ENCODE measurements around the gene PSMB2. TPM values are rescaled to one million over a fixed set of nuclear protein-coding genes. Genes with fewer than 3 reads are reported as not detected.

The PSMB2 gene
- total RNA-seq, 1 donor, result 18.5 TPM

DNA sequence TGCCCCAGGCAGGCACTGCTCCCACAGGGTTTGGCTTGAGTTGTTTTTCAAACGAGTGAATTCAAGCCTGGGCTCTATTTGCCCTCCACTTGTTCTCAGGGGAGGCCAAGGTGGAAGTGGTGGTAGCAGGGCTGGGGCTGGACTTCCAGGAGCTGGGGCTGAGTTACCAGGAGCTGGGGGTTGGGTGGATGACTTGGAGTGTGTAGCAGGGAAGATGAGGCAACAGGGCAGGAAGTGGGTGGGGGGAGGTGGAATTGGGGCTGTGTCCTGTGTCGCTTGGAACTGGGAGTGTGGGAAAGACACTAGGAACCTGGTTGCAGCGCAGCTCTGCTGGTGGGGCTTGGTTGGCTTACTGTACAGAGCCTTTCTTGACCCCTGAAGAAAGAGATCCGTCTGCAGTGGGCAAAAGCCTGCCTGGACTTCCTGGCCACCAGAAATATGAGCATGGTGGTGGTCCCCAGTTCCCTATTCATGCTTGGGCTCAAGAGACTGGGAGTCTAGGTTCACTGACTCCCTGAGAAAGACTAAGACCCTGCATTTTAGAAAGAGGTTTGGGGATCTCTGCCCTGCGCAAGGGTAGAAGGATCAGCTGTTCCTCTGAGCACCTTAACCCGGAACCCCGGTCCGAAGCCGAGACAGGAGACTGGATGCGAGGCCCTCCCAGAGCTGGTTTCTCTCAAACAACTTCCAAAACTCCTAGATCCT is 65.1 kb downstream of the PSMB2 start:
- Histone ChIP-seq H3K9me3 (ENCODE audit: low read depth, low read length) (no peaks in the 10 kb centered on the region), H3K27me3 (ENCODE audit: insufficient read depth, low read length) (peaks cover 3% of the 10 kb centered on the region), H3K4me3 (ENCODE audit: insufficient read depth, low read length) (no peak overlapping the region), H2AFZ (ENCODE audit: low read length) (no peak overlapping the region), H3K4me1 (ENCODE audit: insufficient read depth, low read length) (peaks cover 8% of the 10 kb centered on the region), H3K4me2 (ENCODE audit: insufficient read depth, low read length) (no peak overlapping the region), H3K27ac (ENCODE audit: low read depth, low read length) (no peak overlapping the region), H4K20me1 (ENCODE audit: insufficient read depth, low read length) (no peaks in the 10 kb centered on the region), H3K36me3 (ENCODE audit: insufficient read depth, low read length) (no peaks in the 10 kb centered on the region), H3K79me2 (ENCODE audit: insufficient read depth, low read length) (no peaks in the 10 kb centered on the region)
- TF ChIP-seq, protein P1, sequence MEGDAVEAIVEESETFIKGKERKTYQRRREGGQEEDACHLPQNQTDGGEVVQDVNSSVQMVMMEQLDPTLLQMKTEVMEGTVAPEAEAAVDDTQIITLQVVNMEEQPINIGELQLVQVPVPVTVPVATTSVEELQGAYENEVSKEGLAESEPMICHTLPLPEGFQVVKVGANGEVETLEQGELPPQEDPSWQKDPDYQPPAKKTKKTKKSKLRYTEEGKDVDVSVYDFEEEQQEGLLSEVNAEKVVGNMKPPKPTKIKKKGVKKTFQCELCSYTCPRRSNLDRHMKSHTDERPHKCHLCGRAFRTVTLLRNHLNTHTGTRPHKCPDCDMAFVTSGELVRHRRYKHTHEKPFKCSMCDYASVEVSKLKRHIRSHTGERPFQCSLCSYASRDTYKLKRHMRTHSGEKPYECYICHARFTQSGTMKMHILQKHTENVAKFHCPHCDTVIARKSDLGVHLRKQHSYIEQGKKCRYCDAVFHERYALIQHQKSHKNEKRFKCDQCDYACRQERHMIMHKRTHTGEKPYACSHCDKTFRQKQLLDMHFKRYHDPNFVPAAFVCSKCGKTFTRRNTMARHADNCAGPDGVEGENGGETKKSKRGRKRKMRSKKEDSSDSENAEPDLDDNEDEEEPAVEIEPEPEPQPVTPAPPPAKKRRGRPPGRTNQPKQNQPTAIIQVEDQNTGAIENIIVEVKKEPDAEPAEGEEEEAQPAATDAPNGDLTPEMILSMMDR (IDR thresholded peaks at IDR 0.05; ENCODE audit: extremely low read depth, low read depth, low read length), result no peak
- DNase-seq (ENCODE audit: insufficient read length, low spot score, missing footprints), result peak; percentile 90

DNA sequence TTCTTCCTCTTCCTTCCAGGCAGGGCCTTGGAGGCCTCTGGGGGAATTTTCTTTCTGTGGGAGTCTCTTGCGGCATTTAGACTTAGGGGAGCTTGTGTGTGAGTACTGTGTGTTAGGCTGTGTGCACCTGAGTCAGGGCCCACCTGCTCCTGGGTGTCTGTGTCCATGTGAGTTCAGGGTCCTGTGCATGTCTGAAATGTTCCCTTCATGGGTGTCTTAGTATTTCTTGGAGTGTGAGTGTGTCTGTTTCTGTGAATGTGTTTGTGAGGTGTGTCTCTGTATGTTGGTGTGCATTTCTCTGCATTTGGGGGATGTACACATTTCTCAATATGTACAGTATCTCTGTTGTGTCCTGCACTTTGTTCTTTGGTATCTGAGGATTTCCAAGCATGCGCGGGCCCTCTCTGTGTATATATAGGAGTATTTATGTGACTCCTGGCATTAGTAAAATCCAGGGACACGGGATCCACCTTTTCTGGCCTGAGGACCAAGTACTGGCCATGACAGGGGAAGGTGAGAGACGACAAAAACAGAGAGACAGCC is 65.8 kb downstream of the PSMB2 start:
- Histone ChIP-seq H3K27me3 (ENCODE audit: insufficient read depth, low read length) (peaks cover 3% of the 10 kb centered on the region), H3K4me1 (ENCODE audit: insufficient read depth, low read length) (peaks cover 9% of the 10 kb centered on the region), H4K20me1 (ENCODE audit: insufficient read depth, low read length) (no peaks in the 10 kb centered on the region), H3K4me3 (ENCODE audit: insufficient read depth, low read length) (no peak overlapping the region), H3K79me2 (ENCODE audit: insufficient read depth, low read length) (no peaks in the 10 kb centered on the region), H2AFZ (ENCODE audit: low read length) (no peak overlapping the region), H3K4me2 (ENCODE audit: insufficient read depth, low read length) (no peak overlapping the region), H3K9me3 (ENCODE audit: low read depth, low read length) (no peaks in the 10 kb centered on the region), H3K36me3 (ENCODE audit: insufficient read depth, low read length) (no peaks in the 10 kb centered on the region), H3K27ac (ENCODE audit: low read depth, low read length) (no peak overlapping the region)
- TF ChIP-seq, protein P1 (IDR thresholded peaks at IDR 0.05; ENCODE audit: extremely low read depth, low read depth, low read length), result no peak
- DNase-seq (ENCODE audit: insufficient read length, low spot score, missing footprints), result peak; percentile 84

DNA sequence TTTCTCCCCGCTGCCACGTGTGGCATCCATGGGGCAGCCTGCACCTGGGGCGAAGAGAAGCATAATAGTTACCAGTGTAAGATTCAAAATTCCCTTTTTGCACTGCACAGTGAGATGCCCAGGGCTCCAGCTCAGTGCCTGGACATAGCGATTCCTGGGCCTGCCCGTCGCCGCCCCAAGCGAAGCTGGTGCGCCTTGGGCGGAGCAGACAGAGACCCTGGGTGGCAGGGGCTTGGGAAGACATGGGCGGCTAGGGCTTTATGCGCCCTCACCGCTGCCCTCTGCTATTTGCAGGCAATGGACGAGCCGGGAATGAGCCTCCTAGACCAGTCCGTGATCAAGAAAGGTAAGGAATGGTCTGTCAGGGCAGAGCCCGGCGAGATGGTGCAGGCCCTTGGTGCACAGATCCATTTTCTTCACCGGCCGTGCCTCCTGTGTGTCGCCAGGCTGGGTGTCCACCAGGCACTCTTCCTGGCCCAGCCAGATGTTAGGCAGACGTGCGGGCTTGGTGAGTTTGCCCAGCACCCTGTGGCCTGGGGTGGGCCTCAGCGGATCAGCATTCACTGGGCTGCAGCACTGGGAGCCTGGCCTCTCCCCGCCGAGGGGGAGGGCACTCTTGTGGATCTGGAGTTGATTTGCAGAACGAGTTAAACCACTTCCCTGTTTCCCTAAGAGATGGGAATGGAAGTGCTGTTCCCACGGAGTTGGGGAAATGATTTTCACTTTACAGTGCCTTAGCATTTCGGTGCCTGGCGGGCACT is 66.5 kb downstream of the PSMB2 start:
- H3K4me3 ChIP-seq (ENCODE audit: insufficient read depth, low read length), result no peak overlapping the region
- TF ChIP-seq, protein P1 (IDR thresholded peaks at IDR 0.05; ENCODE audit: extremely low read depth, low read depth, low read length), result no peak
- H3K9me3 ChIP-seq (ENCODE audit: low read depth, low read length), result no peaks in the 10 kb centered on the region
- peak; percentile 87 for DNase-seq (ENCODE audit: insufficient read length, low spot score, missing footprints)
- H3K4me1 ChIP-seq (ENCODE audit: insufficient read depth, low read length), result peaks cover 16% of the 10 kb centered on the region
- H2AFZ ChIP-seq (ENCODE audit: low read length), result no peak overlapping the region
- peaks cover 3% of the 10 kb centered on the region for H3K27me3 ChIP-seq (ENCODE audit: insufficient read depth, low read length)
- H3K79me2 ChIP-seq (ENCODE audit: insufficient read depth, low read length), result no peaks in the 10 kb centered on the region
- H3K36me3 ChIP-seq (ENCODE audit: insufficient read depth, low read length), result no peaks in the 10 kb centered on the region
- H4K20me1 ChIP-seq (ENCODE audit: insufficient read depth, low read length), result no peaks in the 10 kb centered on the region
- no peak overlapping the region for H3K4me2 ChIP-seq (ENCODE audit: insufficient read depth, low read length)
- no peak overlapping the region for H3K27ac ChIP-seq (ENCODE audit: low read depth, low read length)

DNA sequence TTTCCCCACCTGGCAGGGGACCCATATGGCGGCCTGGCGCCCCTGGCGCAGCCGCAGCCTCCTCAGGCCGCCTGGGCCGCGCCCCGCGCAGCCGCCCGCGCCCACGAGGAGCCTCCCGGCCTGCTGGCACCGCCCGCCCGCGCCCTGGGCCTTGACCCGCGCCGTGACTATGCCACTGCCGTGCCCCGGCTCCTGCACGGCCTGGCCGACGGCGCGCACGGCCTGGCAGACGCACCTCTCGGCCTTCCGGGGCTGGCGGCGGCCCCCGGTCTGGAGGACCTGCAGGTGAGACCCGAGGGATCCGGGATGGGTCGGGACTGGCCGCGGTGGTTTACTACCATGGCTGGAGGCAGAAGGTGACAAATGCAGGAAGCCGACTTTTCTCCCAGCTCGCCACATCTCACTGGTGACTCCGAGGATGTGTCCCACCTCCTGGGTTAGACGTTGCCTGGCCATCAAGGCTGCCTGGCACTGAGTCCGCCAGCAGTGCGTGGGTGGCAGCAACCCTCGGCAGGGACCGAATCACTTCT is 67.1 kb downstream of the PSMB2 start:
- Histone ChIP-seq H3K4me2 (ENCODE audit: insufficient read depth, low read length) (no peak overlapping the region), H4K20me1 (ENCODE audit: insufficient read depth, low read length) (no peaks in the 10 kb centered on the region), H3K36me3 (ENCODE audit: insufficient read depth, low read length) (no peaks in the 10 kb centered on the region), H3K4me3 (ENCODE audit: insufficient read depth, low read length) (no peak overlapping the region), H2AFZ (ENCODE audit: low read length) (no peak overlapping the region), H3K4me1 (ENCODE audit: insufficient read depth, low read length) (peaks cover 22% of the 10 kb centered on the region), H3K9me3 (ENCODE audit: low read depth, low read length) (no peaks in the 10 kb centered on the region), H3K27ac (ENCODE audit: low read depth, low read length) (no peak overlapping the region), H3K27me3 (ENCODE audit: insufficient read depth, low read length) (peaks cover 3% of the 10 kb centered on the region), H3K79me2 (ENCODE audit: insufficient read depth, low read length) (no peaks in the 10 kb centered on the region)
- no peak for DNase-seq (ENCODE audit: insufficient read length, low spot score, missing footprints)
- TF ChIP-seq, protein P1 (IDR thresholded peaks at IDR 0.05; ENCODE audit: extremely low read depth, low read depth, low read length), result no peak
